Stimulated activated CD8-positive, alpha-beta memory T cell treated with anti-CD3 and anti-CD28 coated beads, Interleukin-15, amount 100 ng/mL, for 1 hour (primary cell): ENCODE results near the gene TMCO6.
"Not testable (repeated sequence)": the region's sequence is repeated elsewhere in the genome, so short reads cannot be mapped to it uniquely, and the experiment has no call there.

Experiments used
- DNase-seq: peaks from one replicate; pipeline ENCODE4 v3.0.0-alpha.2; 2020; ENCODE audit warnings: low read depth

TMCO6 gene

DNA sequence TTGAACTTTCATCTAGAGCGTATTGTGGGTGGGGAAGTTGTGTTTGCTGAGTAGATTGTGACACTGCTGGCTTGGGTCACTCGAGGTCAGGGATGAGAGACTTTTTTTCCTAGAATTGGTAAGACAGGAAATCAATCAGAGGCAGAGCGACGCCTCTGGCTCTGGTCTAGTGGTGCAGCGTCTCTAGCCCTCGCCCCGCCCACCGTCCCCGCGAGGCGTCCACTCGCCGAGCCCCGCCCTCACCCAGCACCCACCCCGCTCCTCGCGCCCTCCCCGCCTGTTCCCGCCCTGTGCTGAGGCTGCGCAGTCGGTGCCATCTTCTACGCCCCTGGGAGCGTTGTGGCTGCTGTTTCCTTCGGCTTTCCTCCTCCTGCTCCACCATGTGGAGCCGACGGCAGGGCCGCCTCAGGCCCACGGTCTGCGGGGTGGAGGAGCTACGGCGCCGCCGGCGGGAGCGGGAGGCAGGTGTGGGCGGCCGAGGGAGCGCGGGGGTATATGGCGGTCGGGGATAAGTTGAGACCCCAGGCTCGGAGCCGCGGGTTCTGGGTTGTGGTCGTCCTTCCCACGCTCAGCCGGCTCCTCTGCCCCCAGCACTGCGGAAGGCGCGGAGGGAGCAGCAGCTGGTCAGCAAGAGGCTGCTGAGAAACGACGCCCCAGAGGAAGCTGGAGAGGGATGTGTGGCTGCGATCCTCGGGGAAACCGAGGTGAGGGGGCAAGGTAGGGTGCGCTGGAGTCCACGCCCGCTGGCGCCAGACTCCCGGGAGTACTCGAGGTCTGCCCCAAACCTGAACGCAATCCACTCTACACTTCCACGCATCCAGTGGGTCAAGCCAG, at the start of gene TMCO6:
TMCO6 (plus strand) TSS at position 304 of the 834 bp plus-strand sequence; CDS start at position 381, 77 bp downstream.
- DNase-seq, result peak; percentile 95

GRCh38 chr5:140590861-140591260, 48.4 kb upstream of the TMCO6 start:
- no peak for DNase-seq

DNA sequence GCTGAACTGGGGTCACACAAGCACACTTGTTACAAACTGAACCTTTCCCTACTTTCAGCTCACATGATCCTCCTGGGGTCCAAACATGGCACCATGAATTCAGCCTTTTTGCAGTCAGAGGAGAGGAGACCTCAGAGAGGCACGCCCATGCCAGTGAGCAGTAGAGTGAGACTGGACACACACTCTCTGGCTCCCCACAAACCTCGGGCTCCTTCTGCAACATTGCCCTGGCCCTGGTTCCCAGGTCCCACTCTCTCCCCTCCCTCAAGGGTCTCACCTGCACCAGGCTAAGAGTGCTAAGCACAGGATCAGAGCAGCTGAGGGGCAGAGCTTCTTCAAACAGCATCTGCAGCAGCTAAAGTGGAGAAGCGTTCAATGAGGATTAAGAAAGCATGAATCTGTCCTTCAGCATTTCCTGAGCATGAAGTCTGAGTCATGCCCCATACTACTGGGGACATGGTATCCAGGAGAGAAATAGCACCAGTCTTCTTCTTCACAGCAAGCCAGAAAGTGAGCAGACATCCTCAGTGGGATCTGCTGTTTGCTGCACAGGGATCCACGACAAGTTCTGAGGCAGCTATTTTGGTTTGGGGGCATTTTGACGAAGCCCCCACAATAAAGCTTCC, 47.4 kb upstream of the TMCO6 start:
- DNase-seq, result no peak

DNA sequence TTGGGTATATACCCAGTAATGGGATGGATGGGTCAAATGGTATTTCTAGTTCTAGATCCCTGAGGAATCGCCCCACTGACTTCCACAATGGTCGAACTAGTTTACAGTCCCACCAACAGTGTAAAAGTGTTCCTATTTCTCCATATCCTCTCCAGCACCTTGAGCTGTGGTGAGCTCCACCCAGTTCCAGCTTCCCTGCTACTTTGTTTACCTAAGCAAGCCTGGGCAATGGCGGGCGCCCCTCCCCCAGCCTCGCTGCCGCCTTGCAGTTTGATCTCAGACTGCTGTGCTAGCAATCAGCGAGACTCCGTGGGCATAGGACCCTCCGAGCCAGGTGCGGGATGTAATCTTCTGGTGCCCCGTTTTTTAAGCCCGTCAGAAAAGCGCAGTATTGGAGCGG, 46.2 kb upstream of the TMCO6 start:
- not testable (repeated sequence) for DNase-seq

- no peak for DNase-seq
Measured at GRCh38 chr5:140594169-140594568, 45.1 kb upstream of the TMCO6 start.

DNA sequence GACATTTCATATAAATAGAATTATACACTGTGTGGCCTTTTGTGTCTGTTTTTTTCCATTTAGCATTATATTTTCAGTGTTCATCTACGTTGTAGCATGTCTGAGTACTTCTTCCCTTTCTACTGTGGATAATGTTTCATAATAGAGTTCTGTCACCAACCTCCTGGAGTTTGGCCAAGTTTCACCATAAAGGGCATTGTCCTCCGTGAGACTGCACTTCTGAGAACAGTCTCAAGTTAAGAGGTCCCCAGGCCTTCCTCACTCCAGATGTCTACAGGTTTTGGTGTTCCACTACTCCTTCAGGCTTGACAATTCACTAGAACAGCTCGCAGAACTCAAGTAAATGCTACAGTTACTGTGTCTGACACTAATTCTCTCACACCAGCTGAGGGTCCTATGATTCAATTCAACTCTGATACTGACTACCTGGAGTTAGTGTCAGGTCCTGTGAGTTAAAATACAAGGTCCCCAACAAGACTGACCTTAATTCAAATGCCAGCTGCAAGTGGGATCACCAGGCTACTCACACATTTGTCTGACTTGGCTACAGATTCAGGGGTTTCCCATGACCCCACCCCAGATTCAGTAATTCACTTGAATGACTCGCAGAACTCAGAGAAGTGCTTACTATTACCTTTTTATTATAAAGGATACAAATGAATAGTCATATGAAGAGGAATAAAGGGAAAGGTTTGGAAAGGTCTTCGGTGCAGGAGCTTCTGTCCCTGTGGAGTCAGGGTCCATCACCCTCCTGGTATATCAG, 43.5 kb upstream of the TMCO6 start:
- no peak for DNase-seq

DNA sequence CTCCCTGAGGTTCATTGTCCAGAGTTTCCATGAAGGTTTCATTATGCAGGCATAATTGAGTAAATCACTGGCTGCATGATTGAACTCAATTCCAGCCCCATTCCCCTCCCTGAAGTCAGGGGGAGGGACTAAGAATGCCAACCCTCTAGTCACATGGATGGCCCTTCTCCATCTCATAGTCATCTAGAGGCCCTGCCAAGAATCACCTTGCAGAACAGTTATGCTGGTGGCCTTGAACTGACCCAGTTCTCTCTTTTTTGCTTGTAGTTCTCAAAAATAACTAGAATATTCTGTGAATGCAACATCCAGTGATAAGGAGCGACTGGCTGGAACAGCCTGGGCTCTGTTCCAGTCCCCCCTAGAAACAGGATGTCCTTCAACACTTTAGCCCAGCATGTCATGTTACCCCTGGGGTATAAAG, 42.9 kb upstream of the TMCO6 start:
- no peak for DNase-seq

- DNase-seq, result no peak
Measured at GRCh38 chr5:140598836-140599235, 40.4 kb upstream of the TMCO6 start.

- no peak for DNase-seq
Measured at GRCh38 chr5:140600096-140600495, 39.2 kb upstream of the TMCO6 start.

- DNase-seq, result no peak
Measured at GRCh38 chr5:140602147-140602546, 37.1 kb upstream of the TMCO6 start.

GRCh38 chr5:140603446-140603698, 35.9 kb upstream of the TMCO6 start:
- DNase-seq, result not testable (repeated sequence)

GRCh38 chr5:140603734-140604133, 35.5 kb upstream of the TMCO6 start:
- no peak for DNase-seq

GRCh38 chr5:140605879-140606278, 33.4 kb upstream of the TMCO6 start:
- DNase-seq, result no peak

GRCh38 chr5:140607031-140607430, 32.2 kb upstream of the TMCO6 start:
- DNase-seq, result no peak

- no peak for DNase-seq
Measured at GRCh38 chr5:140608722-140609121, 30.5 kb upstream of the TMCO6 start.

- DNase-seq, result no peak
Measured at GRCh38 chr5:140609126-140609525, 30.1 kb upstream of the TMCO6 start.

DNA sequence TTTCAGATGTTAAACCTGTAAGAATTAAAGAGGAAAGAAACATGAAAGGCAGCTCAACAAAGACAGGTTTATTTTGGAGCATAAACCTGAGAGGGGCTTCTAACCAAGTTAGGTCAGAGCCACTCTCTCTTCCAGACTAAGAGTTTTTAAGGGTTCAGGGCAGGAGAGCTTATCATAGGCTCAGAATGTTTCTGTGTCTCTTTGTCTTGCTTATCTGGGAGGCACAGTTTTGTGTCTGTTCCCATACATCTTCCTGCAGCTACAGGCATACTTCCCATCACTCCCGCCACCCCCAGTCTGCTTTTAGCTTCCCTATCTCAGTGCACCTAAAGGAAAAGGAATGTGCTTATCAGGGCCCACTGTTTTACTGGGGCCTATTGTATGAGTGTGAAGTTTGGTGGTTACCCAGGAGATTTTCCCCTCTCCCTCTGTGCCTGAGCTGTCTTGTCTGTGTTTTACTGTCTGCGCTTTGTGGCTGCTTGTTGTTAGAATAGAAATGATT, 28.2 kb upstream of the TMCO6 start:
- DNase-seq, result no peak

DNA sequence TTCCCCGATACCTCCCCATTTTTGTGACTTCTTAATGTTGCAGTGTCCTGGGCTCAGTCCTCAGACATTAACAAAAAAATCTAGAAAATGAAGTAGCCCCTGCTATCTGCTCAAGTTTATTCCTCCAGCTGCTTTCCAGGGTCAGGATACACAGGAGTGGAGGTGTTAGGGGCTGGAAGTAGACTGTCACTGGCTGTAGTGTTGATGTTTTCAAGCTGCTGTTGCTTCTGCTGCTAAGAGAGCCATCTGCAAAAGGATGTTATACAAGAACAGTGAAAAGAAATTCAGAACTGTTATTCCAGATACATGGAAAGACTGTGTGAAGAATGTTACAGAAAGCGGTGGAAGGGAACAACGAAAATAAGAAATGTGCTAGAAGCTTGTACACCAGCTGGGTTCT, 16.9 kb upstream of the TMCO6 start:
- DNase-seq, result no peak

DNA sequence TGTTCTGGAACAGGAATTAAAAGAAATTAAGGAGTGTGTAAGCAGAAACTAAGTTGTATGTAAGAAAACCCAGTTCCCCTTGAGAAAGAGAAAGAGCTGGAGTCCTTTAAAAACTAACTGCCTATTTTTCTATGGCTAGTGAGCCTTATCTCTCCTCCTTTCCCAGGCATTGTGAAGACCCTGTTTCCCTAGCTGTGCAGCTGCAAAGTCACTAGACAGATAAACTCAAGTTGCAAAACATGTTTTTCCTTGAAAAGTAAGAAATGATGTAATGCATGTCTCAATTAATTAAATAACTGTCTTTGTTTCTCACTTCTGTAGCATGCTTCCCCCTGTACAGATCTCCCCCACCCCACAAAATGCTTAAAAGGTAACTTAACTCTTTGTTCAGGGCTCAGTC, 16.2 kb upstream of the TMCO6 start:
- not testable (repeated sequence) for DNase-seq

DNA sequence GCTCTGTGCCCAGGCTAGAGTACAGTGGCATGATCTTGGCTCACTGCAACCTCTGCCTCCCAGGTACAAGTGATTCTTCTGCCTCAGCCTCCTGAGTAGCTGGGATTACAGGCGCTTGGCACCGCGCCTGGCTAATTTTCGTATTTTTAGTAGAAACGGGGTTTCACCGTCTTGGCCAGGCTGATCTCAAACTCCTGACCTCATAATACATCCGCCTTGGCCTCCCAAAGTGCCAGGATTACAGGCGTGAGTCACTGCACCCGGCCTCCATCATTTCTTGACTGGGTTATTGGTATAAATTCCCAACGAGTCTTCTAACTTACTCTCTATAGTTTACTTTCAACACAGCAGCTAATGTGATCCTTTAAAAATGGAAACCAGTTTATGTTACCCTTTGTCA, 14.4 kb upstream of the TMCO6 start:
- not testable (repeated sequence) for DNase-seq

DNA sequence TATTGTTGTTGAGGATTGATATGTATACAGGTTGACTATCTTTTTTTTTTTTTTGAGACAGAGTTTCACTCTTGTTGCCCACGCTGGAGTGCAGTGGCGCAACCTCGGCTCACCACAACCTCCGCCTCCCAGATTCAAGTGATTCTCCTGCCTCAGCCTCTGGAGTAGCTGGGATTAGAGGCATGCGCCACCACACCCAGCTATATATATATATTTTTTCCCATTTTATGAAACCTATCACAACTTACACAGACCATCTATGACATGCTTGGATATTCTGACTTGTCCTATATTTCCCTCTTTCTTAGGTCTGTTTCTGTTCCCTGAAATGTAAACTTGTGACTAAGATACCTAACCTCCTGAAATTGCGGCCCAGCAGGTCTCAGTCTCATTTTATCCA, 11.3 kb upstream of the TMCO6 start:
- DNase-seq, result no peak

- no peak for DNase-seq
Measured at GRCh38 chr5:140628711-140629110, 10.5 kb upstream of the TMCO6 start.
